Measurements from ENCODE around the gene C1RL.

Gene C1RL

DNA sequence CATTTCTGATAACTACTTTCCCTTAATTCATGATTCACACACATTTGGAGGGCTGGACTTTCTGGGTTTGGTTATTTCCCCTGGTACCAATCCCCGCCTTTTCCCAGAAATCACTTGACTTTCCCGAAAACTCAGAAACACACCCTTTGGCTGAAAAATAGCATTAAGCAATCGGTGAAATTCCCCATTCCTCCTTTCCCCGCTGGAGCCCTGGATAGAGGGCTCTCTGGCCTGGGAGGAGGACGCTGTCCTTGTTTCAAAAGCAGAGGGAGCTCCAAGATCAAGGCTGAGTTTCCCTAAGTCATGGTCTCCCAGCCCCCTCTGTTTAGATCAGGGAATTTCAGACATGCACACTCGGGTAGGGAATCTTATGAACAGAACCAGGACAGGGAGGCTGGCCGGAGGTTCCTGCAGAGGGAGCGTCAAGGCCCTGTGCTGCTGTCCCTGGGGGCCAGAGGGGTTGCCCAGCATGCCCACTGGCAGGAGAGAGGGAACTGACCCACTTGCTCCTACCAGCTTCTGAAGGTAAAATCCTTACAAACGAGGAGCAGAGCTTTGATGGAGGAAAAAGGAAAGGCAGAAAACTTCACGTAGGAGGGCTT lies 48.6 kb downstream of the C1RL start, which contains the start of gene C1S:
Gene C1S (plus strand): TSS at position 366 of the 602 bp plus-strand sequence. CDS start 1,195 bp downstream, outside the sequence.
- TF ChIP-seq, protein P1, sequence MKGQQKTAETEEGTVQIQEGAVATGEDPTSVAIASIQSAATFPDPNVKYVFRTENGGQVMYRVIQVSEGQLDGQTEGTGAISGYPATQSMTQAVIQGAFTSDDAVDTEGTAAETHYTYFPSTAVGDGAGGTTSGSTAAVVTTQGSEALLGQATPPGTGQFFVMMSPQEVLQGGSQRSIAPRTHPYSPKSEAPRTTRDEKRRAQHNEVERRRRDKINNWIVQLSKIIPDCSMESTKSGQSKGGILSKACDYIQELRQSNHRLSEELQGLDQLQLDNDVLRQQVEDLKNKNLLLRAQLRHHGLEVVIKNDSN (IDR thresholded peaks at IDR 0.05): no peak
- peak; percentile 59 for TF ChIP-seq RAD21 (IDR thresholded peaks at IDR 0.05; ENCODE audit: low read depth)

DNA sequence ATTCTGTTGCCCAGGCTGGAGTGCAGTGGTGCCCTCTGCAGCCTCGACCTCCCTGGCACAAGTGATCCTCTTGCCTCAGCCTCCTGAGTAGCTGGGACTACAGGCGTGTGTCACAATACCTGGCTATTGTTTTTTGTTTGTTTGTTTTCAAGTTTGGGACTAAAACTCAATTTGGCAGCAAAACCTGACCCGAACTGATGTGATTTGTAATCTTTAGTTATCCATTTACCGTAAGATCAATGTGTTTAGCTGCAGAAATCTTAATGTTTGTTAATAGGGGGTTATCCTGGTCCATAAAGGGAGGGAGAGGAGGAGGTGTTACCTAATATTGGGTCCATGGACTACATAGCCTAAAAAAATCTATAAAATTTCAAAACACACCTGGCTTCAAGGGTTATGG lies 49.2 kb downstream of the C1RL start:
- no peak for TF ChIP-seq CREB1 (IDR thresholded peaks at IDR 0.05; ENCODE audit: low read depth)
- no peak for TF ChIP-seq ZBTB7A (IDR thresholded peaks at IDR 0.05; ENCODE audit: low read depth)
- TF ChIP-seq FOXM1 (IDR thresholded peaks at IDR 0.05; ENCODE audit: borderline replicate concordance, low read depth): no peak
- no peak for TF ChIP-seq EP300 (IDR thresholded peaks at IDR 0.05; ENCODE audit: borderline replicate concordance)
- no peak for TF ChIP-seq TAF1 (IDR thresholded peaks at IDR 0.05; ENCODE audit: low read depth)

DNA sequence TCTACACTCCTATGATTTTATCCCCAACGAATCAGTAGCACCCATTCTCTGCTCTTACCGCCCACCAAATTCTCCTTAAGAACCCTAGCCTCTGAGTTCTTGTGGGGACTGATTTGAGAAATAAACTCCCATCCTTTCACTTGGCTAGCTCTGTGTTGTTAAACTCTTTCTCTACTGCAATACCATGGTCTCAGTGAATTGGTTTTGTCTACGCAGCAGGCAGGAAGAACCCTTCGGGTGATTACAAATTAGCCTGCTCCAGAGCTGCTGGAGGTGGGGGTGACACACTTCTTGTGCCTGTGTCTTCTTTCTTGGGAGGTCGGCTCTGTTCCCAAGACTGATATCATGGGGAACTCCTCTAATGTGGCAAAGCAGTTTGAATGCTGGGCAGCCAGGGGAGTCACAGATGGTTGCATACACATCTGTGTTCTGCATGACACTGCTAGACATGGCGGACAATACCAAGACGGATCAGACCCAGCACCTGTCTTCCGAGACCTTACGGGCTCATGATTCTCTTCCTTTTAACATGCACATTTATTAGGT lies 50.1 kb downstream of the C1RL start:
- TF ChIP-seq CREB1 (IDR thresholded peaks at IDR 0.05; ENCODE audit: low read depth) (no peak), NFIC (IDR thresholded peaks at IDR 0.05) (no peak), ZBTB7A (IDR thresholded peaks at IDR 0.05; ENCODE audit: low read depth) (no peak), YY1 (IDR thresholded peaks at IDR 0.05; ENCODE audit: low read depth) (no peak), FOXM1 (IDR thresholded peaks at IDR 0.05; ENCODE audit: borderline replicate concordance, low read depth) (no peak), TCF12 (IDR thresholded peaks at IDR 0.05; ENCODE audit: low read depth) (no peak), TEAD4 (IDR thresholded peaks at IDR 0.05) (no peak), CEBPB (IDR thresholded peaks at IDR 0.05) (no peak), RAD21 (IDR thresholded peaks at IDR 0.05; ENCODE audit: low read depth) (no peak), TAF1 (IDR thresholded peaks at IDR 0.05; ENCODE audit: low read depth) (no peak), EGR1 (IDR thresholded peaks at IDR 0.05) (no peak)
- TF ChIP-seq, protein P1 (IDR thresholded peaks at IDR 0.05): no peak
- TF ChIP-seq, protein P2, sequence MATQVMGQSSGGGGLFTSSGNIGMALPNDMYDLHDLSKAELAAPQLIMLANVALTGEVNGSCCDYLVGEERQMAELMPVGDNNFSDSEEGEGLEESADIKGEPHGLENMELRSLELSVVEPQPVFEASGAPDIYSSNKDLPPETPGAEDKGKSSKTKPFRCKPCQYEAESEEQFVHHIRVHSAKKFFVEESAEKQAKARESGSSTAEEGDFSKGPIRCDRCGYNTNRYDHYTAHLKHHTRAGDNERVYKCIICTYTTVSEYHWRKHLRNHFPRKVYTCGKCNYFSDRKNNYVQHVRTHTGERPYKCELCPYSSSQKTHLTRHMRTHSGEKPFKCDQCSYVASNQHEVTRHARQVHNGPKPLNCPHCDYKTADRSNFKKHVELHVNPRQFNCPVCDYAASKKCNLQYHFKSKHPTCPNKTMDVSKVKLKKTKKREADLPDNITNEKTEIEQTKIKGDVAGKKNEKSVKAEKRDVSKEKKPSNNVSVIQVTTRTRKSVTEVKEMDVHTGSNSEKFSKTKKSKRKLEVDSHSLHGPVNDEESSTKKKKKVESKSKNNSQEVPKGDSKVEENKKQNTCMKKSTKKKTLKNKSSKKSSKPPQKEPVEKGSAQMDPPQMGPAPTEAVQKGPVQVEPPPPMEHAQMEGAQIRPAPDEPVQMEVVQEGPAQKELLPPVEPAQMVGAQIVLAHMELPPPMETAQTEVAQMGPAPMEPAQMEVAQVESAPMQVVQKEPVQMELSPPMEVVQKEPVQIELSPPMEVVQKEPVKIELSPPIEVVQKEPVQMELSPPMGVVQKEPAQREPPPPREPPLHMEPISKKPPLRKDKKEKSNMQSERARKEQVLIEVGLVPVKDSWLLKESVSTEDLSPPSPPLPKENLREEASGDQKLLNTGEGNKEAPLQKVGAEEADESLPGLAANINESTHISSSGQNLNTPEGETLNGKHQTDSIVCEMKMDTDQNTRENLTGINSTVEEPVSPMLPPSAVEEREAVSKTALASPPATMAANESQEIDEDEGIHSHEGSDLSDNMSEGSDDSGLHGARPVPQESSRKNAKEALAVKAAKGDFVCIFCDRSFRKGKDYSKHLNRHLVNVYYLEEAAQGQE (IDR thresholded peaks at IDR 0.05; ENCODE audit: low read depth): no peak
- TF ChIP-seq, protein P3, sequence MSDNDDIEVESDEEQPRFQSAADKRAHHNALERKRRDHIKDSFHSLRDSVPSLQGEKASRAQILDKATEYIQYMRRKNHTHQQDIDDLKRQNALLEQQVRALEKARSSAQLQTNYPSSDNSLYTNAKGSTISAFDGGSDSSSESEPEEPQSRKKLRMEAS (IDR thresholded peaks at IDR 0.05): no peak

DNA sequence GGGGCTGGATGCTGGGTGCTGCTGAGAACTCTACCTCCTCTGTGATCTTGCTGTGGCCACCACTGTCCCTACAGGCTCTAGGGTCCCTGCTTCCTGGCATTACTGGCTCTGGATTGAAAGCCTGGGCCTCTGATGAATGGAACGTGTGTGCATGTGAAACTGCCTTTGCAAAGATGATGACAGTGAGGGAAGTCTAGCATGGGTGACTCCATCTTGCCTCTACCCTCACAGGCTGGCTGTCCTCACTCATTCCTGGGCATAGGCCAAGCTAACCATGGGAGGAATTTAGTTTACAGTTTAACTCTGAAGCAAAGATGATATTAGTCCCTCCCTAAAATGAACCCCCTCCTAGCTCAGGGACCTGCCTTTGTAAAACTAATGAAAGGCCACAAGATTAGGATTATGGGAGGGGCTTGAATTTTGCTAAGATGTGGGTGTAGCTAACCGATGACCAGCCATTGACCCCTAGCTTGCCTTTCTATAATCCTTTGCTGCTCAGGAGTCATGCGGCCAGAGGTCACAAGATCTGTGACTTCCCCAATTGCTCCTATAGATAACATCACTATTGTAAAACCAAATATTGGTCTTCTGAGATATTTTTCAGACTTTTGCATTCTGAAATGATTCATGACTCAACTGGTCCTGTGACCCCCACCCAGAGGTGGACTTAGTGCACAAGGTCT lies 50.7 kb downstream of the C1RL start:
- TF ChIP-seq, protein P1 (IDR thresholded peaks at IDR 0.05): no peak
- TF ChIP-seq, protein P2 (IDR thresholded peaks at IDR 0.05; ENCODE audit: low read depth): no peak
- TF ChIP-seq TEAD4 (IDR thresholded peaks at IDR 0.05) (no peak), EP300 (IDR thresholded peaks at IDR 0.05; ENCODE audit: borderline replicate concordance) (no peak), RAD21 (IDR thresholded peaks at IDR 0.05; ENCODE audit: low read depth) (no peak), TAF1 (IDR thresholded peaks at IDR 0.05; ENCODE audit: low read depth) (no peak), CEBPB (IDR thresholded peaks at IDR 0.05) (no peak), FOXM1 (IDR thresholded peaks at IDR 0.05; ENCODE audit: borderline replicate concordance, low read depth) (no peak), ZBTB7A (IDR thresholded peaks at IDR 0.05; ENCODE audit: low read depth) (no peak)
- TF ChIP-seq, protein P3 (IDR thresholded peaks at IDR 0.05): no peak

DNA sequence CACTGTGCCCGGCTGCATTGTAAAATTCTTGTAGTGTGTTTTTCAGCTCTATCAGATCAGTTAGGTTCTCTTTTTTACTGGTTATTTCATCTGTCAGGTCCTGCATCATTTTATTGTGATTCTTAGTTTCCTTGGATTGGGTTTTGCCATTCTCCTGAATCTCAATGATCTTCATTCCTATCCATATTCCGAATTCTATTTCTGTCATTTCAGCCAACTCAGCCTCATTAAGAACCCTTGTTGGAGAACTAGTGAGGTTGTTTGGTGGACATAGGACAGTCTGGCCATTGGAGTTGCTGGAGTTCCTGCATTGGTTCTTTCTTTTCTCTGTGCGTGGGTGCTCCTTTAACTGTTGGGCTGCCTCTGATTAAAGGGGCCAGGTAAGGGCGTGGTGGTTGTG lies 54.1 kb downstream of the C1RL start:
- TF ChIP-seq, protein P2 (IDR thresholded peaks at IDR 0.05; ENCODE audit: low read depth): no peak
- no peak for TF ChIP-seq ZBTB7A (IDR thresholded peaks at IDR 0.05; ENCODE audit: low read depth)
- no peak for TF ChIP-seq FOXM1 (IDR thresholded peaks at IDR 0.05; ENCODE audit: borderline replicate concordance, low read depth)
- no peak for TF ChIP-seq EP300 (IDR thresholded peaks at IDR 0.05; ENCODE audit: borderline replicate concordance)
- TF ChIP-seq TCF12 (IDR thresholded peaks at IDR 0.05; ENCODE audit: low read depth): no peak
- no peak for TF ChIP-seq NFIC (IDR thresholded peaks at IDR 0.05)
- TF ChIP-seq CEBPB (IDR thresholded peaks at IDR 0.05): no peak
- TF ChIP-seq TAF1 (IDR thresholded peaks at IDR 0.05; ENCODE audit: low read depth): no peak
- no peak for TF ChIP-seq RAD21 (IDR thresholded peaks at IDR 0.05; ENCODE audit: low read depth)
- TF ChIP-seq, protein P3 (IDR thresholded peaks at IDR 0.05): no peak
- TF ChIP-seq TEAD4 (IDR thresholded peaks at IDR 0.05): no peak
- no peak for TF ChIP-seq CREB1 (IDR thresholded peaks at IDR 0.05; ENCODE audit: low read depth)
